HL-60 (cell line): ENCODE data around the gene FAM174C.

Experiments
- GABPA ChIP-seq: IDR thresholded peaks from 2 replicates; pipeline ENCODE4 v1.6.1; 2012; ENCODE audit warnings: low read depth
- POLR2AphosphoS5 ChIP-seq: IDR thresholded peaks from 2 replicates; pipeline ENCODE4 v1.6.1; 2012; ENCODE audit warnings: low read depth
- SPI1 ChIP-seq: IDR thresholded peaks from 2 replicates; pipeline ENCODE4 v1.6.1; 2012; ENCODE audit warnings: low read depth, mild to moderate bottlenecking, borderline replicate concordance
- TF ChIP-seq, protein P1 (sequence below): IDR thresholded peaks from one replicate; pipeline ENCODE4 v1.5.1; 2011; ENCODE audit warnings: low read length, control low read depth, inconsistent platforms; ENCODE audit not compliant: insufficient read depth
- TF ChIP-seq, protein P2 (sequence below): IDR thresholded peaks from 2 replicates; pipeline ENCODE4 v1.6.1; 2012; ENCODE audit warnings: low read depth; ENCODE audit not compliant: insufficient replicate concordance

DNA sequence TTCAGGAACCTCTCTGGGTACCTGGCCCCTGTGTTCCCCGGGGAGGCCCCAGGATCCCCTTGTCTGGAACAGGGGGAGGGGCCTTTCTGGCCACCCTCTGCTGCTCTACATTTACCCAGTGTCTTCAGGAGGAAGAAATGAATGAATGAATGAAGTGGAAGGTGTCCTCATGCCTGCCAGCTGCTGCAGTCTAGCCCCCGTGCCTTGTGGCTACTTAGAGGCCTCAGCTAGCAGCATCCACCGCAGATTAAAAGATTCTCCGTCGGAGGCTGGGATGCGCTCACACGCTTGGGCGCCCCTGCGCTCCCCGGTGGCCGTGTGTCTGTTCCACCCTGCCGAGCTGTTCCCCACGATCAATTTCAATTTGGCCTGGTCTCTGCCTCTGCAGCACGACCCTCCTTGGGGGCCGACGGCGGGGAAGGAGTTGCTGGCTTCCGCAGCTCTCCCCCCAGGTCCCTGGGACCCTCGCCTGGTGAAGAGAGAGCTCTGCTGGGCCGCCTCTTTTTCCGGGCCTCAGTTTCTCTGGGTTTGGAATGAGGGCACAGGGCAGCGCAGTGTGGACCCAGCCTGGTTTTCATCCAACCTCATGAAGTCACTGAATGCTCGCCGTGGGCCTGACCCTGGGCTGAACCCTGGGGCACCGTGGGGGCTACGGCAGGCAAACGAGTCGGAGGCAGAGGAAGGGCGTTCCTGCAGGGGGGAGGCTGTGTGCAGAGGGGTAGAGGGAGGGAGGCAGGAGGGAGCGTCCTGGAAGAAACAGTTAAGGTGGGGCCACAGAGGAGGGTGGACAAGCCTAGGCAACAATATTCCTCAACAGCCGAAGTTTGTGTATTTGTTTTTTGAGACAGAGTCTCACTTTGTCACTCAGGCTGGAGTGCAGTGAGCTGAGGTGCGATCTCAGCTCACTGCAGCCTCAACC is 38.6 kb downstream of the FAM174C start:
- TF ChIP-seq, protein P1, sequence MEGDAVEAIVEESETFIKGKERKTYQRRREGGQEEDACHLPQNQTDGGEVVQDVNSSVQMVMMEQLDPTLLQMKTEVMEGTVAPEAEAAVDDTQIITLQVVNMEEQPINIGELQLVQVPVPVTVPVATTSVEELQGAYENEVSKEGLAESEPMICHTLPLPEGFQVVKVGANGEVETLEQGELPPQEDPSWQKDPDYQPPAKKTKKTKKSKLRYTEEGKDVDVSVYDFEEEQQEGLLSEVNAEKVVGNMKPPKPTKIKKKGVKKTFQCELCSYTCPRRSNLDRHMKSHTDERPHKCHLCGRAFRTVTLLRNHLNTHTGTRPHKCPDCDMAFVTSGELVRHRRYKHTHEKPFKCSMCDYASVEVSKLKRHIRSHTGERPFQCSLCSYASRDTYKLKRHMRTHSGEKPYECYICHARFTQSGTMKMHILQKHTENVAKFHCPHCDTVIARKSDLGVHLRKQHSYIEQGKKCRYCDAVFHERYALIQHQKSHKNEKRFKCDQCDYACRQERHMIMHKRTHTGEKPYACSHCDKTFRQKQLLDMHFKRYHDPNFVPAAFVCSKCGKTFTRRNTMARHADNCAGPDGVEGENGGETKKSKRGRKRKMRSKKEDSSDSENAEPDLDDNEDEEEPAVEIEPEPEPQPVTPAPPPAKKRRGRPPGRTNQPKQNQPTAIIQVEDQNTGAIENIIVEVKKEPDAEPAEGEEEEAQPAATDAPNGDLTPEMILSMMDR, result no peak
- TF ChIP-seq POLR2AphosphoS5 (no peak), SPI1 (no peak), GABPA (no peak)
- TF ChIP-seq, protein P2, sequence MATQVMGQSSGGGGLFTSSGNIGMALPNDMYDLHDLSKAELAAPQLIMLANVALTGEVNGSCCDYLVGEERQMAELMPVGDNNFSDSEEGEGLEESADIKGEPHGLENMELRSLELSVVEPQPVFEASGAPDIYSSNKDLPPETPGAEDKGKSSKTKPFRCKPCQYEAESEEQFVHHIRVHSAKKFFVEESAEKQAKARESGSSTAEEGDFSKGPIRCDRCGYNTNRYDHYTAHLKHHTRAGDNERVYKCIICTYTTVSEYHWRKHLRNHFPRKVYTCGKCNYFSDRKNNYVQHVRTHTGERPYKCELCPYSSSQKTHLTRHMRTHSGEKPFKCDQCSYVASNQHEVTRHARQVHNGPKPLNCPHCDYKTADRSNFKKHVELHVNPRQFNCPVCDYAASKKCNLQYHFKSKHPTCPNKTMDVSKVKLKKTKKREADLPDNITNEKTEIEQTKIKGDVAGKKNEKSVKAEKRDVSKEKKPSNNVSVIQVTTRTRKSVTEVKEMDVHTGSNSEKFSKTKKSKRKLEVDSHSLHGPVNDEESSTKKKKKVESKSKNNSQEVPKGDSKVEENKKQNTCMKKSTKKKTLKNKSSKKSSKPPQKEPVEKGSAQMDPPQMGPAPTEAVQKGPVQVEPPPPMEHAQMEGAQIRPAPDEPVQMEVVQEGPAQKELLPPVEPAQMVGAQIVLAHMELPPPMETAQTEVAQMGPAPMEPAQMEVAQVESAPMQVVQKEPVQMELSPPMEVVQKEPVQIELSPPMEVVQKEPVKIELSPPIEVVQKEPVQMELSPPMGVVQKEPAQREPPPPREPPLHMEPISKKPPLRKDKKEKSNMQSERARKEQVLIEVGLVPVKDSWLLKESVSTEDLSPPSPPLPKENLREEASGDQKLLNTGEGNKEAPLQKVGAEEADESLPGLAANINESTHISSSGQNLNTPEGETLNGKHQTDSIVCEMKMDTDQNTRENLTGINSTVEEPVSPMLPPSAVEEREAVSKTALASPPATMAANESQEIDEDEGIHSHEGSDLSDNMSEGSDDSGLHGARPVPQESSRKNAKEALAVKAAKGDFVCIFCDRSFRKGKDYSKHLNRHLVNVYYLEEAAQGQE, result no peak
